MM.1S (cell line): ENCODE data around the gene CDC42BPA.

Experiments
- DNase-seq: peaks from one replicate; pipeline ENCODE4 v3.0.0-alpha.2; 2015
- H2AFZ ChIP-seq: fragments of 300-600 bp; sonication (generic); 2 replicates; pipeline ENCODE4 v1.6.0; 2016; ENCODE audit warnings: antibody characterized with exemption, low read length
- H3F3A ChIP-seq: fragments of 300-600 bp; sonication (generic); 2 replicates; pipeline ENCODE4 v1.6.1; 2016; ENCODE audit warnings: mild to moderate bottlenecking, antibody characterized with exemption, low read length, moderate library complexity, mixed read lengths; ENCODE audit not compliant: insufficient read depth
- H3K27ac ChIP-seq: fragments of 300-600 bp; sonication (generic); 2 replicates; pipeline ENCODE4 v1.5.1; 2016; ENCODE audit warnings: mild to moderate bottlenecking, low read length
- H3K27me3 ChIP-seq: fragments of 300-600 bp; sonication (generic); replicated peaks from 2 replicates; pipeline ENCODE4 v1.6.0; 2016; ENCODE audit warnings: low read length; ENCODE audit not compliant: insufficient read depth
- H3K36me3 ChIP-seq: fragments of 300-600 bp; sonication (generic); replicated peaks from 2 replicates; pipeline ENCODE4 v1.6.1; 2016; ENCODE audit warnings: mild to moderate bottlenecking, low read length, mixed read lengths; ENCODE audit not compliant: insufficient read depth
- H3K4me1 ChIP-seq: fragments of 300-600 bp; sonication (generic); 2 replicates; pipeline ENCODE4 v1.6.1; 2016; ENCODE audit warnings: low read length, mixed read lengths
- H3K4me2 ChIP-seq: fragments of 300-600 bp; sonication (generic); 2 replicates; pipeline ENCODE4 v1.6.0; 2016; ENCODE audit warnings: low read depth, low read length
- H3K4me3 ChIP-seq: fragments of 300-600 bp; sonication (generic); 2 replicates; pipeline ENCODE4 v1.5.1; 2016; ENCODE audit warnings: low read length, mixed read lengths
- H3K79me2 ChIP-seq: fragments of 300-600 bp; sonication (generic); 2 replicates; pipeline ENCODE4 v1.6.1; 2016; ENCODE audit warnings: mixed run types, low read length, mixed read lengths
- H3K9ac ChIP-seq: fragments of 300-600 bp; sonication (generic); 2 replicates; pipeline ENCODE4 v1.6.1; 2016; ENCODE audit warnings: low read length, mixed read lengths
- H3K9me2 ChIP-seq: fragments of 300-600 bp; sonication (generic); replicated peaks from 2 replicates; pipeline ENCODE4 v1.6.1; 2016; ENCODE audit warnings: mild to moderate bottlenecking, low read length, mixed read lengths; ENCODE audit not compliant: insufficient read depth
- H3K9me3 ChIP-seq: fragments of 300-600 bp; sonication (generic); replicated peaks from 2 replicates; pipeline ENCODE4 v1.6.1; 2016; ENCODE audit warnings: mild to moderate bottlenecking, low read length, mixed read lengths; ENCODE audit not compliant: insufficient read depth
- H4K20me1 ChIP-seq: fragments of 300-600 bp; sonication (generic); 2 replicates; pipeline ENCODE4 v1.6.1; 2016; ENCODE audit warnings: mild to moderate bottlenecking, low read length, moderate library complexity, mixed read lengths; ENCODE audit not compliant: insufficient read depth
- CTCF ChIP-seq: fragments of 300-600 bp; sonication (generic); IDR thresholded peaks from 2 replicates; pipeline ENCODE4 v1.5.1; 2016; ENCODE audit warnings: antibody characterized with exemption, low read length, mixed read lengths
- EZH2 ChIP-seq: fragments of 300-600 bp; sonication (generic); optimal IDR thresholded peaks from 2 replicates; pipeline ENCODE3; 2017; ENCODE audit warnings: low read depth, mild to moderate bottlenecking, antibody characterized with exemption, low read length, mixed read lengths
- EZH2phosphoT487 ChIP-seq: fragments of 300-600 bp; sonication (generic); IDR thresholded peaks from 2 replicates; pipeline ENCODE4 v1.6.1; 2018; ENCODE audit warnings: antibody characterized with exemption, low read length

CDC42BPA gene

DNA sequence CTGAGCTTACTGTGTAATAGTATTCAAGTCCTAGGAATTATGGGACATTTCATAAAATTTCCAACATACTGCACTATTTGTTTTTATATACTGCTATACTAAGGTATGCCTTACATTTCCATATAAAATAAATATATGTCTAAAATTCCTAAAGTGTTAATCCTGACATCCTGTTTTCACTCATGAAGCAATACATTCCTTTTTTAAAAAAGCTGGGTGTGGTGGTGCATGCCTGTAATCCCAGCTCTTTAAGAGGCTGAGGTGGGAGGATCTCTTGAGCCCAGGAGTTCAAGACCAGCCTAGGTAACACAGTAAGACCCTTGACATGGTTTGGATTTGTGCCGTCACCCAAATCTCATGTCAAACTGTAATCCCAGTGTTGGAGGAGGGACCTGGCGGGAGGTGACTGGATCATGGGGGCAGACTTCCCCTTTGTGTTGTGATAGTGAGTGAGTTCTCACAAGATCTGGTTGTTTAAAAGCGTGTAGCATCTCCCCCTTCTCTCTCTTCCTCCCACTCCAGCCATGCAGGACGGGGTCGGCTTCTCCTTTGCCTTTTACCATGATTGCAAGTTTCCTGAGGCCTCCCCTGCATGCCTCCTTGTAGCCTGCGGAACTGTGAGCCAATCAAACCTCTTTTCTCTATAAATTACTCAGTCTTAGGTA lies 5.8 kb downstream of the CDC42BPA start:
- H4K20me1 ChIP-seq = no peaks in the 10 kb centered on the region
- no peak overlapping the region for H3K9ac ChIP-seq
- no peaks in the 10 kb centered on the region for H3K9me2 ChIP-seq
- no peak overlapping the region for H3K4me2 ChIP-seq
- H3K9me3 ChIP-seq = no peaks in the 10 kb centered on the region
- no peak overlapping the region for H3K4me3 ChIP-seq
- H3K4me1 ChIP-seq = peaks cover 15% of the 10 kb centered on the region
- H3K79me2 ChIP-seq = peaks cover 38% of the 10 kb centered on the region
- H3K27ac ChIP-seq = no peak overlapping the region
- H3K27me3 ChIP-seq = no peaks in the 10 kb centered on the region
- no peak for TF ChIP-seq EZH2
- TF ChIP-seq CTCF = no peak
- TF ChIP-seq EZH2phosphoT487 = no peak
- DNase-seq = no peak
- H3K36me3 ChIP-seq = no peaks in the 10 kb centered on the region
- no peak overlapping the region for H2AFZ ChIP-seq
- no peaks in the 10 kb centered on the region for H3F3A ChIP-seq

DNA sequence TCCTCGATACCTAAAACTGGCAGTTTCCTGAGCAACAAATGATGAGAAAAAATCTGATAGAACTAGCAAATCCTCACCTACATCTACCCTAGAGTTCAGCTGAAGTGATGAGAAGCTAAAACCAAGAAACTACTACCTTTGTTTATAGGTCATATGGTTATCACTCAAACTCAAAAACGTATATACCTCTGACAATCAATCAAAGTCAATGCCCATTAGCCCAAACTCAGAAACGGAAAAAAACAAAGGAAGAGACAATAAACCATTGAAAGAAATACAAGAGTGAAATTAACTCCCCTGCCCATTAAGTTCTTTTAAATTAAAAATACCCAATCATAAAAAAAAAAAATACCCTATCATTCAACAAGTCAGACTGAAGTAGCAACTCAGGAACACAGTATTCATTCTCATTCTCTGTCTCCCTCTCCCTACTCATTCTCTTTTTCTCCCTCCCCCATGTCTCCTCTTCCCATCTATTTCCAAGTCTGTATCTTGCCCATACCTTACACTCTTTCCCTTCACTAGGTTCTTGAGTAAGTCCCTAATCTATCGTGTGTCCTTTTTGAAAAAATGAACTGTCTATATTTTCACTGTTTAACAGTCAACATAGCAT lies 6.8 kb downstream of the CDC42BPA start:
- no peaks in the 10 kb centered on the region for H4K20me1 ChIP-seq
- peaks cover 35% of the 10 kb centered on the region for H3K79me2 ChIP-seq
- no peaks in the 10 kb centered on the region for H3K27me3 ChIP-seq
- no peak overlapping the region for H3K9ac ChIP-seq
- no peaks in the 10 kb centered on the region for H3K9me2 ChIP-seq
- no peak overlapping the region for H3K4me3 ChIP-seq
- no peak overlapping the region for H3K27ac ChIP-seq
- no peak overlapping the region for H3K4me2 ChIP-seq
- no peak for TF ChIP-seq EZH2phosphoT487
- no peak for TF ChIP-seq CTCF
- no peak for TF ChIP-seq EZH2
- H3K36me3 ChIP-seq = no peaks in the 10 kb centered on the region
- H3K4me1 ChIP-seq = peaks cover 12% of the 10 kb centered on the region; the same call in 1 of the 2 replicates
- H2AFZ ChIP-seq = no peak overlapping the region
- H3K9me3 ChIP-seq = no peaks in the 10 kb centered on the region
- no peaks in the 10 kb centered on the region for H3F3A ChIP-seq
- no peak for DNase-seq

- Histone ChIP-seq H3K4me1 (no peaks in the 10 kb centered on the region), H3K79me2 (peaks cover 16% of the 10 kb centered on the region; the same call in 1 of the 2 replicates), H3K9me2 (no peaks in the 10 kb centered on the region), H3K27ac (no peak overlapping the region), H4K20me1 (no peaks in the 10 kb centered on the region), H3K27me3 (no peaks in the 10 kb centered on the region), H3K4me3 (no peak overlapping the region), H3K4me2 (no peak overlapping the region), H3F3A (no peaks in the 10 kb centered on the region), H2AFZ (no peak overlapping the region), H3K36me3 (no peaks in the 10 kb centered on the region), H3K9ac (no peak overlapping the region), H3K9me3 (no peaks in the 10 kb centered on the region)
- TF ChIP-seq EZH2 (no peak), EZH2phosphoT487 (no peak), CTCF (no peak)
- no peak for DNase-seq
Measured at GRCh38 chr1:227308367-227309336, 9.6 kb downstream of the CDC42BPA start.
